Epithelial cell of proximal tubule (primary cell): ENCODE results near the gene LY6G6F. TPM values are rescaled to one million over a fixed set of nuclear protein-coding genes. Genes with fewer than 3 reads are reported as not detected.

Experiments
- DNase-seq: peaks from one replicate; pipeline ENCODE4 v3.0.0-alpha.2; 2011; ENCODE audit warnings: low read depth
- H3K4me3 ChIP-seq: 2 replicates; pipeline ENCODE4 v1.5.1; 2011; ENCODE audit warnings: low read depth, mild to moderate bottlenecking, low read length
- CTCF ChIP-seq: conservative IDR thresholded peaks from 2 replicates; pipeline ENCODE4 v1.5.1; 2012; ENCODE audit warnings: low read depth, mild to moderate bottlenecking, low read length
- total RNA-seq: library from RNA; depleted of rRNA; stranded (reverse); fragments of >200 nt; gene quantifications from 2 replicates; pipeline ENCODE4 v1.2.3, GENCODE V29; 2015

LY6G6F gene
- total RNA-seq, 1 donor from 2014 or later = not detected

- DNase-seq = no peak
- H3K4me3 ChIP-seq = no peak overlapping the region
- TF ChIP-seq CTCF = no peak
These were observed 28.7 kb upstream of the LY6G6F start for GRCh38 chr6:31677955-31678354.

- TF ChIP-seq CTCF = peak; percentile 59
- DNase-seq = peak; percentile 66
- peak within 1 kb of the TSS; percentile 54 for H3K4me3 ChIP-seq
These were observed 26.2 kb upstream of the LY6G6F start, which contains the start of gene LY6G5C for GRCh38 chr6:31680226-31681134. Gene LY6G5C (minus strand): TSS chr6:31681067. CDS start chr6:31680373, 694 bp downstream.

- no peak for DNase-seq
- TF ChIP-seq CTCF = no peak
- H3K4me3 ChIP-seq = peak overlapping the region; percentile 54
These were observed 25.5 kb upstream of the LY6G6F start for GRCh38 chr6:31681135-31681671.

GRCh38 chr6:31683591-31683990, 23.1 kb upstream of the LY6G6F start:
- H3K4me3 ChIP-seq = no peak overlapping the region
- TF ChIP-seq CTCF = no peak

GRCh38 chr6:31686483-31686882, 20.2 kb upstream of the LY6G6F start:
- no peak overlapping the region for H3K4me3 ChIP-seq
- TF ChIP-seq CTCF = no peak
- DNase-seq = no peak

More at GRCh38 chr6:31683591-31683990, 23.1 kb upstream of the LY6G6F start:
- no peak for DNase-seq

GRCh38 chr6:31687321-31687720, 19.3 kb upstream of the LY6G6F start:
- TF ChIP-seq CTCF = no peak
- DNase-seq = no peak
- no peak overlapping the region for H3K4me3 ChIP-seq
